Endodermal cell (in vitro differentiated cells): ENCODE data around the gene SPCS2. TPM values are rescaled to one million over a fixed set of nuclear protein-coding genes. Genes with fewer than 3 reads are reported as not detected.

Experiments used
- DNase-seq: peaks from one replicate; pipeline ENCODE4 v3.0.0-alpha.2; 2017
- H3K27ac ChIP-seq: 2 replicates; pipeline ENCODE4 v1.5.1; 2013; ENCODE audit warnings: mild to moderate bottlenecking, low read depth, low read length, moderate library complexity
- H3K27me3 ChIP-seq: 2 replicates; pipeline ENCODE4 v1.6.1; 2013; ENCODE audit warnings: mild to moderate bottlenecking, low read length, moderate library complexity; ENCODE audit not compliant: insufficient read depth, control insufficient read depth, poor library complexity, severe bottlenecking
- H3K36me3 ChIP-seq: 2 replicates; pipeline ENCODE4 v1.7.0; 2013; ENCODE audit warnings: mild to moderate bottlenecking, low read length, moderate library complexity; ENCODE audit not compliant: control insufficient read depth, insufficient read depth
- H3K4me1 ChIP-seq: one replicate; pipeline ENCODE4 v1.7.0; 2013; ENCODE audit warnings: low read length; ENCODE audit not compliant: control insufficient read depth, insufficient read depth
- H3K4me3 ChIP-seq: 2 replicates; pipeline ENCODE4 v1.5.1; 2013; ENCODE audit warnings: mild to moderate bottlenecking, low read length, moderate library complexity
- H3K9ac ChIP-seq: 2 replicates; pipeline ENCODE4 v1.6.1; 2013; ENCODE audit warnings: mild to moderate bottlenecking, low read length, moderate library complexity; ENCODE audit not compliant: poor library complexity, severe bottlenecking; ENCODE audit errors: extremely low read depth
- H3K9me3 ChIP-seq: 2 replicates; pipeline ENCODE4 v1.6.1; 2013; ENCODE audit warnings: mild to moderate bottlenecking, low read length, moderate library complexity; ENCODE audit not compliant: control insufficient read depth
- H3K27ac Mint-ChIP-seq: 2 replicates; pipeline ENCODE4 v1.8.0; 2020; ENCODE audit warnings: mixed read lengths
- H3K27me3 Mint-ChIP-seq: 2 replicates; pipeline ENCODE4 v1.8.0; 2021; ENCODE audit warnings: mild to moderate bottlenecking, mixed read lengths; ENCODE audit not compliant: insufficient read depth
- H3K36me3 Mint-ChIP-seq: 2 replicates; pipeline ENCODE4 v1.8.0; 2020; ENCODE audit warnings: low read depth, mixed read lengths
- H3K4me1 Mint-ChIP-seq: 2 replicates; pipeline ENCODE4 v1.8.0; 2020; ENCODE audit warnings: mixed read lengths
- H3K4me3 Mint-ChIP-seq: 2 replicates; pipeline ENCODE4 v1.8.0; 2020; ENCODE audit warnings: mild to moderate bottlenecking, moderate library complexity, mixed read lengths
- H3K9me3 Mint-ChIP-seq: 2 replicates; pipeline ENCODE4 v1.8.0; 2020; ENCODE audit warnings: mild to moderate bottlenecking, mixed read lengths
- WGBS, 2 experiments: methylation state at CpG; one replicate each; pipeline versions ENCODE4 v1.1.5 to v1.1.7; 2013; ENCODE audit warnings: missing lambda C conversion rate in 2 of 2, mixed read lengths in 1 of 2; ENCODE audit not compliant: insufficient coverage in 1 of 2, insufficient read length in 1 of 2; 5-methylcytosine and 5-hydroxymethylcytosine counted together
- total RNA-seq, 2 donors: library from RNA; stranded (reverse); fragmentation: NEBNext Ultra II Directional in 1 of 2; extraction: Animal tissue kit (Norgen Biotek cat#: 25700) in 1 of 2; gene quantifications; 2 replicates in 1 of 2; 3 replicates in 1 of 2; pipeline ENCODE4 v1.2.1, GENCODE V29; 2021
- TF ChIP-seq, protein P1 (sequence below): fragments of 200-600 bp; sonication (generic); conservative IDR thresholded peaks from 2 replicates; pipeline ENCODE4 v1.5.0; 2021; ENCODE audit warnings: antibody characterized with exemption, mild to moderate bottlenecking

SPCS2 gene
- total RNA-seq, 2 donors from 2014 or later = 131 to 141 TPM

- H3K9me3 ChIP-seq = no peaks in the 10 kb centered on the region
- 83 to 92% methylated on average over 2 of the region's 2 CpGs for WGBS, 2 experiments
- H3K4me1 Mint-ChIP-seq = peaks cover 11% of the 10 kb centered on the region
- peaks cover 10% of the 10 kb centered on the region for H3K36me3 Mint-ChIP-seq
- no peaks in the 10 kb centered on the region for H3K27me3 Mint-ChIP-seq
- H3K27ac Mint-ChIP-seq = no peak overlapping the region
- no peaks in the 10 kb centered on the region for H3K9me3 Mint-ChIP-seq
- no peak overlapping the region for H3K27ac ChIP-seq
- peaks cover 45% of the 10 kb centered on the region for H3K27me3 ChIP-seq
- H3K4me1 ChIP-seq = no peaks in the 10 kb centered on the region
- TF ChIP-seq, protein P1, sequence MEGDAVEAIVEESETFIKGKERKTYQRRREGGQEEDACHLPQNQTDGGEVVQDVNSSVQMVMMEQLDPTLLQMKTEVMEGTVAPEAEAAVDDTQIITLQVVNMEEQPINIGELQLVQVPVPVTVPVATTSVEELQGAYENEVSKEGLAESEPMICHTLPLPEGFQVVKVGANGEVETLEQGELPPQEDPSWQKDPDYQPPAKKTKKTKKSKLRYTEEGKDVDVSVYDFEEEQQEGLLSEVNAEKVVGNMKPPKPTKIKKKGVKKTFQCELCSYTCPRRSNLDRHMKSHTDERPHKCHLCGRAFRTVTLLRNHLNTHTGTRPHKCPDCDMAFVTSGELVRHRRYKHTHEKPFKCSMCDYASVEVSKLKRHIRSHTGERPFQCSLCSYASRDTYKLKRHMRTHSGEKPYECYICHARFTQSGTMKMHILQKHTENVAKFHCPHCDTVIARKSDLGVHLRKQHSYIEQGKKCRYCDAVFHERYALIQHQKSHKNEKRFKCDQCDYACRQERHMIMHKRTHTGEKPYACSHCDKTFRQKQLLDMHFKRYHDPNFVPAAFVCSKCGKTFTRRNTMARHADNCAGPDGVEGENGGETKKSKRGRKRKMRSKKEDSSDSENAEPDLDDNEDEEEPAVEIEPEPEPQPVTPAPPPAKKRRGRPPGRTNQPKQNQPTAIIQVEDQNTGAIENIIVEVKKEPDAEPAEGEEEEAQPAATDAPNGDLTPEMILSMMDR = no peak
- no peak overlapping the region for H3K4me3 Mint-ChIP-seq
- H3K9ac ChIP-seq = no peak overlapping the region
- peaks cover 3% of the 10 kb centered on the region for H3K36me3 ChIP-seq
- DNase-seq = no peak
- no peak overlapping the region for H3K4me3 ChIP-seq
These were observed 62.3 kb downstream of the SPCS2 start for GRCh38 chr11:75011357-75011756.

- H3K9ac ChIP-seq = no peak overlapping the region
- no peak for DNase-seq
- Mint-ChIP-seq H3K27me3 (no peaks in the 10 kb centered on the region), H3K4me1 (peaks cover 11% of the 10 kb centered on the region), H3K4me3 (no peak overlapping the region), H3K36me3 (peaks cover 8% of the 10 kb centered on the region), H3K9me3 (no peaks in the 10 kb centered on the region), H3K27ac (no peak overlapping the region)
- no peaks in the 10 kb centered on the region for H3K4me1 ChIP-seq
- H3K4me3 ChIP-seq = no peak overlapping the region
- no peak overlapping the region for H3K27ac ChIP-seq
- 96 to 98% methylated on average over 5 to 6 of the region's 6 CpGs for WGBS, 2 experiments
- H3K9me3 ChIP-seq = no peaks in the 10 kb centered on the region
- peaks cover 44% of the 10 kb centered on the region for H3K27me3 ChIP-seq
- no peaks in the 10 kb centered on the region for H3K36me3 ChIP-seq
- TF ChIP-seq, protein P1 = no peak
These were observed 62.8 kb downstream of the SPCS2 start for GRCh38 chr11:75011872-75012271.

- H3K27me3 Mint-ChIP-seq = no peaks in the 10 kb centered on the region
- Histone ChIP-seq H3K27ac (no peak overlapping the region), H3K9me3 (peaks cover 6% of the 10 kb centered on the region), H3K9ac (no peak overlapping the region), H3K4me1 (no peaks in the 10 kb centered on the region), H3K27me3 (peaks cover 40% of the 10 kb centered on the region), H3K4me3 (no peak overlapping the region), H3K36me3 (no peaks in the 10 kb centered on the region)
- H3K9me3 Mint-ChIP-seq = peaks cover 3% of the 10 kb centered on the region
- peaks cover 8% of the 10 kb centered on the region for H3K36me3 Mint-ChIP-seq
- H3K4me1 Mint-ChIP-seq = peaks cover 11% of the 10 kb centered on the region
- TF ChIP-seq, protein P1 = no peak
- DNase-seq = peak; percentile 67
- no peak overlapping the region for H3K4me3 Mint-ChIP-seq
- no peak overlapping the region for H3K27ac Mint-ChIP-seq
These were observed 64.0 kb downstream of the SPCS2 start for GRCh38 chr11:75013051-75013450.
